GM18526 (cell line): ENCODE results near the gene ELP1.

Source experiments
- POLR2A ChIP-seq: IDR thresholded peaks from 3 replicates; pipeline ENCODE4 v1.6.1; 2011; ENCODE audit not compliant: insufficient read length; ENCODE audit errors: extremely low read depth

ELP1 gene, protein sequence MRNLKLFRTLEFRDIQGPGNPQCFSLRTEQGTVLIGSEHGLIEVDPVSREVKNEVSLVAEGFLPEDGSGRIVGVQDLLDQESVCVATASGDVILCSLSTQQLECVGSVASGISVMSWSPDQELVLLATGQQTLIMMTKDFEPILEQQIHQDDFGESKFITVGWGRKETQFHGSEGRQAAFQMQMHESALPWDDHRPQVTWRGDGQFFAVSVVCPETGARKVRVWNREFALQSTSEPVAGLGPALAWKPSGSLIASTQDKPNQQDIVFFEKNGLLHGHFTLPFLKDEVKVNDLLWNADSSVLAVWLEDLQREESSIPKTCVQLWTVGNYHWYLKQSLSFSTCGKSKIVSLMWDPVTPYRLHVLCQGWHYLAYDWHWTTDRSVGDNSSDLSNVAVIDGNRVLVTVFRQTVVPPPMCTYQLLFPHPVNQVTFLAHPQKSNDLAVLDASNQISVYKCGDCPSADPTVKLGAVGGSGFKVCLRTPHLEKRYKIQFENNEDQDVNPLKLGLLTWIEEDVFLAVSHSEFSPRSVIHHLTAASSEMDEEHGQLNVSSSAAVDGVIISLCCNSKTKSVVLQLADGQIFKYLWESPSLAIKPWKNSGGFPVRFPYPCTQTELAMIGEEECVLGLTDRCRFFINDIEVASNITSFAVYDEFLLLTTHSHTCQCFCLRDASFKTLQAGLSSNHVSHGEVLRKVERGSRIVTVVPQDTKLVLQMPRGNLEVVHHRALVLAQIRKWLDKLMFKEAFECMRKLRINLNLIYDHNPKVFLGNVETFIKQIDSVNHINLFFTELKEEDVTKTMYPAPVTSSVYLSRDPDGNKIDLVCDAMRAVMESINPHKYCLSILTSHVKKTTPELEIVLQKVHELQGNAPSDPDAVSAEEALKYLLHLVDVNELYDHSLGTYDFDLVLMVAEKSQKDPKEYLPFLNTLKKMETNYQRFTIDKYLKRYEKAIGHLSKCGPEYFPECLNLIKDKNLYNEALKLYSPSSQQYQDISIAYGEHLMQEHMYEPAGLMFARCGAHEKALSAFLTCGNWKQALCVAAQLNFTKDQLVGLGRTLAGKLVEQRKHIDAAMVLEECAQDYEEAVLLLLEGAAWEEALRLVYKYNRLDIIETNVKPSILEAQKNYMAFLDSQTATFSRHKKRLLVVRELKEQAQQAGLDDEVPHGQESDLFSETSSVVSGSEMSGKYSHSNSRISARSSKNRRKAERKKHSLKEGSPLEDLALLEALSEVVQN (N-terminal part only)

GRCh38 chr9:108933718-108934322, at the start of gene ELP1:
Gene ELP1, minus strand, starts transcription at chr9:108934124. Its CDS starts 2,978 bp downstream, at chr9:108931146.
- TF ChIP-seq POLR2A, result peak; percentile 58

DNA sequence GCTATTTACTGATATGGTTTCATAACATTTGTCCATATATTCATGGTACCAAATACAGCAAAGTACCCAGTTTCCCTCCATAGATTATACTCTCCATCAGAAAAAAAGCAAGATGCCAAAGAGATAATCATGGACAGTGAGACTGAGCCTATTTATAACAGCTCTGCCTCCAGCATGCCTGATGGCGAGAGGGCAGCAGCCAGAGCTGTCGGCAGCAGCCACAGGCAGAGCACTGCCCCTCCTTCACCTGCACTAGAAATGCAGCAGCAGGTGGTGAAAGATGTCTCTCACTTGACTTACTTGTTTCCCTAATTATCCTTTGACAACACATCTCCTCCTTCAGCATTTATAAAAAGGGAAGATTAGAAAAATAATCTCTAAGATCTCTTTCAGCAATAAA, 47.0 kb upstream of the ELP1 start:
- TF ChIP-seq POLR2A, result no peak

GRCh38 chr9:108978205-108978604, 44.3 kb upstream of the ELP1 start:
- no peak for TF ChIP-seq POLR2A

- TF ChIP-seq POLR2A, result no peak
These were observed 40.0 kb upstream of the ELP1 start for GRCh38 chr9:108973895-108974294.

GRCh38 chr9:108972626-108973209, 38.8 kb upstream of the ELP1 start:
- no peak for TF ChIP-seq POLR2A

DNA sequence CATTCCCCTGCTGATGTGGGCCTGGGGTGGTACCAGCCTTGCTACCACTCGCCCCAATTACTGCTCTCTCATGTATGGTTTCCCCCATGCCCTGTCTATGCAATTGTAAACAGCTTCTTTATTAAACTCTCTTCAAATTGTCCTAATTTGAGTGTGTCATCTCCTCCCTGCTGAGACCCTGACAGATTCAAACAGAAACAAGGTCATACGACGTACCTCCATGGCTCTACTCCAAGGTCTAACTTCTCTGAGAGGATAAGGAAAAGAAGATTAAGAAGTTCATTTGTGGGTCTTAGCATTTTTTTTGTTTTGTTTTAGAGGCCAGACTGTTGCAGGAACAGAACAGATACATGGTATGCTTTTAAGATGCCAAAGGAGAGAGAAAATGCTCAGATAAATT, 38.3 kb upstream of the ELP1 start:
- no peak for TF ChIP-seq POLR2A

- TF ChIP-seq POLR2A, result no peak
These were observed 34.0 kb upstream of the ELP1 start for GRCh38 chr9:108967916-108968315.

- TF ChIP-seq POLR2A, result no peak
These were observed 29.7 kb upstream of the ELP1 start for GRCh38 chr9:108963459-108964143.

DNA sequence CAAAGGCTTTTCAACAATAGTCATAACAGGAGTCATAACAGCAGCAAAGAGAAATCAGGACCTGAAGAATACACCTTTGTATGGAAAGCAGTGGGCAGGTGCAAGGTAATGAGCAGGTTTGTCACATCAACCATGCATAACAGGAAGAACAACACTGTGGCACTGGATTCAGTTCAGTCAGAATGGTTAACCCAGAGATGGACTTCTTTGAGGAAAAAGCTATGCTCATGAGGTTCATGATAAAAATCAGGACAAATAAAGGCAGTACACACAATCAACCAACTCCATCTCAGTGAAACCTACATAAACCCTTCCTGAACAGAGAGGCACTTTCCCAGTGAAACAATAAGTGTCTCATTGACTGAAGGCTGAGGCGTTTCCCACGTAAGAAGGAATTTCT, 27.2 kb upstream of the ELP1 start:
- no peak for TF ChIP-seq POLR2A

- TF ChIP-seq POLR2A, result no peak
These were observed 26.4 kb upstream of the ELP1 start for GRCh38 chr9:108960331-108960730.

GRCh38 chr9:108956631-108957026, 22.7 kb upstream of the ELP1 start:
- TF ChIP-seq POLR2A, result no peak

GRCh38 chr9:108956022-108956630, 22.2 kb upstream of the ELP1 start:
- TF ChIP-seq POLR2A, result no peak

- TF ChIP-seq POLR2A, result no peak
These were observed 20.2 kb upstream of the ELP1 start for GRCh38 chr9:108953983-108954574.
